HG03280 (cell line): Measurements from ENCODE around the gene ST6GALNAC2.

ENCODE experiments used
- ATAC-seq: cut with Tn5 transposase; IDR thresholded peaks from one replicate; pipeline ENCODE4 v1.9.1; 2021; ENCODE audit warnings: mild to moderate bottlenecking, moderate library complexity; ENCODE audit not compliant: unreplicated experiment

The ST6GALNAC2 gene

GRCh38 chr17:76599694-76600460, 14.2 kb upstream of the ST6GALNAC2 start:
- ATAC-seq = no peak

- no peak for ATAC-seq
These were observed 12.4 kb upstream of the ST6GALNAC2 start for GRCh38 chr17:76598004-76598439.

DNA sequence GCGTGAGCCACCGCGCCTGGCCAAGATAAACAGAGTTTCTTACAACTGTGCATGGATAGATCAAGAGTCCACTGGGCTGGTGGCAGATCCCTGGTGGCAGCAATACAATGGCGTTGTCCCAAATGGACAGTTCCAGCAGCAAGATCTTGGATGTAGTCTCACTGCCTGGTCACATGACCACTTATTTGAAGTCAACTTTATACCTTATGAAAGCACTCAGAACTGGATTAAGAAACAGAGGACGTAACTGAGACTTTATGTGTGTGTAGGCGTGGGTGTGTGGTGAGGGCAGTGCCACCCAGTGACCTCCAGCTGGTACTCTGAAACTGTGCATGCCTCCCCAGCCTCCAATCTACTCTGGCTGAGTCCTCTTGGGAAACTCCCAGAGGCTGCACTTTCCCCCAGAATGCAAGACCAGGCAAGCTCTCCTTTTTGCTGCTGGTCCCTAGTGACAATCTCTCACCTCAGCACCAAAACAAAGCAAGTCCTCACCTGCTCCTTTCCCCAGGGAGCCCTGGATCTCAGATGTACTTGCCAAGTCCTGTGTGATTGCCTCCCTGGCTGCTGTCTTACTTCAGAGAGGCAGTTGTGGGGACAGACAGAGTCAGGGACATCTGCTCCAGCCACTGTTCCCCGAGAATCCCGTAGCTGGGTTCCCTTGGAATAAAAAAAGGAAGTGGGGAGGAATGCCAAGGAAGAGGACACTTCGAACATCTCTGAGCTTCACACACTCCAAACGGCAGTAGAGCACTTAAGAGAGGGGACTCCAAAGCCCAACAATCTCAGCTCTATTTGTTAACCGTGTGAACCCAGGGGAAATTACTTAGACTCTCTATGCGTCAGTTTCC, 11.7 kb upstream of the ST6GALNAC2 start:
- ATAC-seq = no peak

- no peak for ATAC-seq
These were observed 9.0 kb upstream of the ST6GALNAC2 start for GRCh38 chr17:76594690-76595089.

GRCh38 chr17:76593959-76594358, 8.3 kb upstream of the ST6GALNAC2 start:
- ATAC-seq = no peak

DNA sequence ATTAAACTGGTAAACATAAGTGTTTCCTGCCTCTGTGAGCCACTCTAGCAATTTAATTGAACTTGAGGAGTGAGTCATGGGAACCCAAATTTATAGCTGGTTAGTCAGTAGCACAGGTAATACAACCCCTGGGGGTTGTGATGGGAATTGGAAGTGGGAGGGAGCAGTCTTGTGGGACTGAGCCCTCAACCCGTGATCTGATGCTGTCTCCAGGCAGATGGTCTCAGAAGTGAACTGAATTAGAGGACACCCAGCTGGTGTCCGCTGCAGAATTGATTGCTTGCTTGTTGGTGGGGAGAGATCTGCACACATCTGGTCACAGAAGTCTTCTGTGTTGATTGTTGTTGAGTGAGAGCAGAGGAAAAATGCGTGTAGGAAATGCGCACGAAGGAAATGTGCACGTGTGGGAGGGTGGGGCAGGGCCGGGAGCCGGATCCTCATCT, 7.7 kb upstream of the ST6GALNAC2 start:
- no peak for ATAC-seq

- ATAC-seq = no peak
These were observed 2.5 kb upstream of the ST6GALNAC2 start for GRCh38 chr17:76588182-76588581.

DNA sequence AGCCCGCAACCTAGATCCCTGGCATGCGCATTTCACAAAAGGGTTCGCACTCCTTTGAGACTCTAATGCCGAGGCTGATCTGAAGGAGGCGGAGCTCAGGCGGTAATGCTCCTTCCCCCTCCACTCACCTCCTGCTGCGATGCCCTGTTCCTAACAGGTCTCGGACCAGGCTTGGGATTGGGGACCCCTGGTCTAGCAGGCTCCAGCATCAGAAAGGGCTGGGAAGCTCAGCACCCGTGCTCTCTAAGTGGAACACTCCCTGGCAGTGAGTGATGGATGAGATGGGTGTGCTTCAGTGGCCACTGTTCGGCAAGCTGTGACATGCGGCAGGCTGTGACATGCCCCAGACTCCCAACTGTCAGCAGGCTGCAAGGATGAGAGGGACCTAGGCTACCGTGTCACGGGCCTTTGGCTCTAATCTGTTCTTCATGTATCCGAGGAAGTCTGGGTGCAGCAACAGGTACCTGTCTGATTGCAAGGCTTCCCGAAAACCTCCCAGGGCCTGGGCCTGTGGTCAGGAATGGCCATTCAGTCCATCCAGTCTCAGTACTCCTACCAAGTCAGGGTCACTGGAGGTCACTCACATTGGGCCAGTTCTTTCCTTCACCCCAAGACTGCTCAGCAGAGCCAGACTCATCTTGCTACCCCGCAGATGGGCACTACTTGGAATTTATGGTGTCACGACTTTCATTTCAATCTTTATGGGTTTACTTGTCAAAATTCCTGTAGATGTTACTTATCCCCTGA, 1.3 kb upstream of the ST6GALNAC2 start:
- ATAC-seq = no peak

- ATAC-seq = no peak
These were observed 519 bp downstream of the ST6GALNAC2 start for GRCh38 chr17:76585033-76585648.

DNA sequence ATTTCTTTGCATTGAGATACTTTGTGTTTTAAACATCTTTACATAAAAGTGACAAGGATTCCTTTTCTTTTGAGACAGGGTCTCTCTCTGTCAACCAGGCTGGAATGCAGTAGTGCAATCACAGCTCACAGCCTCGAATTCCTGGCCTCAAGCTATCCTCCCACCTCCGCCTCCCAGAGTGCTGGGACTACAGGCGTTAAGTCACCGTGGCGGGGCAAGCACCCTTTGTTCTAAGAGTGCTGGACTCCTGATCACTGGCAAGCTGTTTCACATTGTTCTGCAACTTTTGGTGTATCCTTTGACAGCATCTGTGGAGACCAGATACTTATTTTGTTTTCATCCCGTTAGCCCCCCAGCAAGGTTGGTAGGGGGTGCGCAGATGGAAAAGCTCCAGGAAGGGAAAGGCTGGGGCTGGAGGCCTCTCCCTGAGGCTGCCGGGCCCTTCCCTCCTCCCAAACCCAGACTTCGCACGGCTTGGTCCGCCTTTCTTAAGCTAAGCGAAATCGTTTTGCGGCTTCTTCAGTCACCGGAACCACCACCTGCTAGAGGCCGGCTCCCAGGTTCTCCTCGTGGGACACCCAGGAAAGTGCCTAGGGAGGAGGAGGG, 1.1 kb downstream of the ST6GALNAC2 start:
- no peak for ATAC-seq

DNA sequence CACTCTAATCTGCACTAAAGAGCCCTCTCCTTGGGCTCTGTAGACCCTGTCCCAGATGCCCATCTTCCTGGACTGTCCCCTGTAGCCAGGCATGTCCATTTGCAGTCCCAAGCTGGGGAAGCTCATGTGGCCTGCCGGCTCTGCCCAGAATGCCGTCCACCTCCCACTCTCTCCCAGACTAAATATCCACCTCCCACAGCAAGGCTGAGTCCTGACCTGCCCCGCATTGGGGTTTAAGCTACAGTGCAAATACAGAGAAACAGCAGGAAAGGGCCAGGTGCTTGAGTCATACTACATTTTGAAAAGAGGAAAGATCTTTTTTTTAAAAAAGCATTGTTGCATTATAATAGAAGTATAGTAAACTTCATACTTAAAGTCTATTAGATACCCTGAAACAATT, 3.0 kb downstream of the ST6GALNAC2 start:
- ATAC-seq = no peak

DNA sequence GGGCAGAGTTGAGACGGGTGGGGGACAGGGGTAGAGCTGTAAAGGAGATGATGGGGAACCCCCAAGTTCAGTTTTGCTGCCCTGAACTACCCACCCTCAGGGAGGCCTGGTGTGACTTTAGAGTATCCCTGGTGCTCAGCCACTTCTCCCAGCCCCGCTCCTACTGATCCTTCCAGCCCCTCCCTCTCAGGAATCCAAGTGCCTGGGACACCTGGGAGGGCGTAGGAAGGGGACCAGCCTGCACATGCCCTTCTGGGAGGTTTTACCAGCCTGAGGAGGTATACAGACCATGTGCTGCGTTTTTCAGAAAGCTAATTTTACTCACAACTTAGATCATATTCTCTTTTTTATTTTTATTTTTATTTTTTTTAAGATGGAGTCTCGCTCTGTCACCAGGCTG, 4.1 kb downstream of the ST6GALNAC2 start:
- ATAC-seq = no peak

GRCh38 chr17:76579281-76579680, 6.4 kb downstream of the ST6GALNAC2 start:
- no peak for ATAC-seq

DNA sequence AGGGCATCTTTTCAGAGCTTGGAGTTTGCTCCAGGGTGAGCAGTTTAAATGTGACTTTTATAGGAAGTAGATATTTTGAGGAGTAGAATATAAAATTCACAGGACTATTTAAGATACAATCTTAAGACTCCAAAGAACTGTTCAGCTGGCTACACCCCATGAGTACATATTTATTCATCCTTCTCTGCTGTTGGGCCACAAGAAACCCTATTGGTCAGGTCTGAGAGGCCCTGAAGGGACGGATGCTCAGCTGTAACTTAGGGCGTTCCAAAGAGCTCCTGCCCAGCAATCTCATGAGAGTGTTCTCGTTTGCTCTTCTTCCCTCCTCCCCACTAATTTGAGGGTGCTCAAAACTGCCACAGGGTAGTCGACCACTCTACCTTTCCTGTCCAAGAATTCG, 7.3 kb downstream of the ST6GALNAC2 start:
- ATAC-seq = no peak

- ATAC-seq = no peak
These were observed 7.8 kb downstream of the ST6GALNAC2 start for GRCh38 chr17:76577876-76578275.

GRCh38 chr17:76576189-76576588, 9.5 kb downstream of the ST6GALNAC2 start:
- no peak for ATAC-seq

- ATAC-seq = no peak
These were observed 10.1 kb downstream of the ST6GALNAC2 start for GRCh38 chr17:76575570-76575969.

- ATAC-seq = no peak
These were observed 11.5 kb downstream of the ST6GALNAC2 start for GRCh38 chr17:76574166-76574565.

- ATAC-seq = no peak
These were observed 12.6 kb downstream of the ST6GALNAC2 start for GRCh38 chr17:76573096-76573495.

DNA sequence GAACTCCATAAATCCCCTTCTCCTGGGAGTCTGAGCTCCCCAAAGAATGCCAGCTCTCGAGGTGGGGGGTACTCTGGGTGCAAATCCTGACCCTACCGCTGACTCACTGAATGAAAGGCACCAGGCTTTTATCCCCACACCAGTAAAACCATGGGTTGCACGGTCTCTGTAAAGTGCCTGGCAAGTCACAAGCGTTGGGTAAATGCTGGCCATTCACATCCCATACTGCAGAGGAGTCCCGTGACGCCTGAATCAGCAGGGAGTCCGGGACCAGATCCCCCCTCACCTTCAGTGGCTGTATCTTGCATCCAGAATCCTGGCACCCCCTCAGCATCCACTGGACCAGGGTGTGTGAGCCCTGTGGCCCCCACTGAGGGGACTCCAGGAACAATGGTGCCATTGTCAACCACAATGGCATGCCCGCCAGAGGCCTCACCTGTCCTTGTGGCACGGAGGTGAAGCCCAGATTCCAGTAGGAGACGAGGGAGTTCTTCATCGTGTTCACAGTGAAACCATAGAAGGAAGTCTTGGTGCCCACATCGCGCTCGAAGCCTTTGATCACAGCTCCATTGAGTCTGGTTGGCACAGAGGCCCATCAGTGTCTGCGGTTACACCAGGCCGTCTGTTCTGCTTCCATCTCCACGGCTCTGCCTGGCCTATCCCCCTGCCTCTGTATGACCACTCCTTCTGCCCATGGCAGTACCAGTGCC, 13.3 kb downstream of the ST6GALNAC2 start:
- ATAC-seq = no peak
